Measurements from ENCODE around the gene HOXC10.

Gene HOXC10

GRCh38 chr12:54004063-54004840 is 19.3 kb downstream of the HOXC10 start:
- DNase-seq (ENCODE audit: low spot score) = peak; percentile 42

- no peak for DNase-seq (ENCODE audit: low spot score)
Observed at GRCh38 chr12:54004841-54005530, 20.0 kb downstream of the HOXC10 start.

- DNase-seq (ENCODE audit: low spot score) = no peak
Observed at GRCh38 chr12:54005531-54005852, 20.5 kb downstream of the HOXC10 start.

DNA sequence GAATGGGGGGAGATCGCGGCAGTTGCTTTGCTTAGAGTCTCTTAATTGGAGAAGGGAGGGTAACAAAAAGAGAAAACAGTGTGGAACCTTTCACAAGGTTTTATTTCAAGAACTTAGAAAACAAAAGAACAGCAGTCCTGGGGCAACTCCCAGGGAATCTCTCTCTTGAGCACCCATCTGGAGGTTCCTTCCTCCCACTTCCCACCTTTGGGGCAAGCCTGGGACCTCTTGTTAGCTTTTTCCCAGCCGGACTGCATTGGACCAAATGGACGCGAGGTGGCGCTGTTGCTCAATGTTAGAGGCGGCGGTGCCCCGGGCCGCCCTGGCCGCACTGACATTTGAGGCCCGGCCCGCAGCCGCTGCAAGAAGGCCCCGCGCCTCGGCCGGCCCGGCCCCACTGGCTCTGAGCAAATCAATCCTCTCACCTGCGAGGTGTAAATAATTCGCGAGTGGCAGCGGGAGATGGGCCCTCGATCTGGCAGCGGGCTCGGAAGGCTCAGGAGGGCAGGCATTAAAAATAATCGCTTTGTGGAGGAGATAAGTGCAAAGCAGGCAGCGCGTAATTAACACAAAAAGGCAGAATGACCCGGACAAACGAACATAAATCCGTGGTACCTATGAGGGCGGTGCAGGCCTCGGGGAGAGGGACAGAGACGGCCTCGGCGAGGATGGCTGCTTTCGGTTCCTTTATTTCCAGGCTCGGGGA is 21.1 kb downstream of the HOXC10 start:
- peak; percentile 75 for DNase-seq (ENCODE audit: low spot score)

- DNase-seq (ENCODE audit: low spot score) = no peak
Observed at GRCh38 chr12:54006559-54007220, 21.7 kb downstream of the HOXC10 start.

DNA sequence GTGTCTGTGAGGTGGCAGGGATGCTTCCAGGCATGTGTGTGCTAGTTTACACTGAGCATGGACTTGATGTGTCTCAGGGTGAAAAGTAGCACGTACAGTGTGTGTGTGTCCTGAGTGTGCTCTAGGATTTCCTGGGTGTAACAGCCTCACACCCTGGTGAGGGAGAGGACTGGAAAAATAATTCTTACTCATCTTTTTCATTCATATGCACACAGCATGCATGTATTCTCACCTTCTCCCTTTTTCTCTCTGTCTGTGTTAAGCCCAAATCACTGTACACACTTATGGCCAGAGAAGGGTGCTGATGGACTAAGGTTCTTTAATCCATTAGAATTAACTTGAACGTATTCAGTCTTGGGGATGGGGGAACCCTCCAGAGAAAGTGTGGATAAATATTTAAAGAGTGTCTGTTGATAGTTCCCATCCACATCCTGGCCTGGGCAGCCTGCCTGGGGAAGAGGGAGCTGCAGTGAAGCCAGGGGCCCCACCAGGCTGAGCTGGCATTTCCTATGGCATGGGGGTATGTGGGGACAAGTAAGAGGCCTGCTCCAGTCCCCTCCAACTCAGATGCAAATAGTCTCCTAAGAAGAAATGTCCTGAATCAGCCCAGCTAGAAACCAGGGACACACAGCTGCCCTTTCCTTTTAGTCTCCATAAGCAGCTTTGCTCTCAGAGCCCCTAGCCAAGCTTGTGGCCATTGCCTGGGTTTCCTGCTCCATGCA is 22.8 kb downstream of the HOXC10 start:
- no peak for DNase-seq (ENCODE audit: low spot score)

DNA sequence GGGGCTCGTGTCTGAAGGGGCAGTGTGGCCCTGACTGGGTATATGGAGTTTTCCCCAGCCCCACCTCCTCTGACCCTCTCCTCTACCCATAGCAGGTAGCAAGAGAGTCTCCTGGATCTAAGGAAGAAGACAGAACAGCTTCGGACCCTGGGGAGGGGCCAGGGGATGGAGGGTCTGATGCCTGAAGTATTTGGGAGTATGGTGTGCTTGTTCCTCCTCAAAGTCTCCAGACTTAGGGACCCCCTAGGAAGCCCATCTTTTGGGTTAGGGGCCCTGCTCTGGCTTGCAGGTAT is 23.3 kb downstream of the HOXC10 start:
- DNase-seq (ENCODE audit: low spot score) = no peak

- peak; percentile 45 for DNase-seq (ENCODE audit: low spot score)
Observed at GRCh38 chr12:54009171-54010052, 24.5 kb downstream of the HOXC10 start.

- no peak for DNase-seq (ENCODE audit: low spot score)
Observed at GRCh38 chr12:54010053-54010971, 25.4 kb downstream of the HOXC10 start.

GRCh38 chr12:54010972-54011664 is 26.2 kb downstream of the HOXC10 start:
- no peak for DNase-seq (ENCODE audit: low spot score)

GRCh38 chr12:54011665-54012532 is 27.0 kb downstream of the HOXC10 start:
- DNase-seq (ENCODE audit: low spot score) = no peak

- no peak for DNase-seq (ENCODE audit: low spot score)
Observed at GRCh38 chr12:54012631-54013409, 27.9 kb downstream of the HOXC10 start.

DNA sequence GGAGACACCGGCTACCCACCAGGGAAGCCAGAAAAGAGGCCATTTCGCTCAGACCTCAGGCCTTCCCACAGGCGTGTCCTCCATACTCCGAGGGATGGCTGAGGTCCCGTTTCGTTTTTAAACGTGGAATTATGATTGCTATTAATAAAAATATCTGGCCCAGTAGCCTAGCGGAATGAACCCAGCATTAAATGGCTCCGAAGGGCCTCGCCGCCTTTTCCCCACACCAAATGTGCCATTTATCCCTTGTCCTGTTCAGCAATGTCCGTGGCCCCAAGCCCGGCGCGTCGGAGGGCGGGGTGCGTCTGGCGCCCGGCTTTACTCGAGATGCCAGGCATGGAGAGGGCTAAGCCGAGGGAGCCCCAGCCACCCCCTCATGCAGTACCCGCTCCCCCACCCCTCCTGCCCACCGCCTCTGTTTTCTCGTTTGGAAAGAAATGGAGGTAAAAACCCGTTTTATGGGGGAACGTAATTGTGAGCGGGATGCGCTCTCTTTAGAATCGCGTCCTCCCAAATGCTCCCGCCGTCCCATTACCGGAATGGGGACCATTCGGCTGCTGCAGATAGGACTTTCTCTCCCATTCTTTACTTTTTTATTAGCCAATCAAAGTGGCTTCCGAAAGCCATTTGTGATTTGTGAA is 29.6 kb downstream of the HOXC10 start:
- no peak for DNase-seq (ENCODE audit: low spot score)

GRCh38 chr12:54015018-54015931 is 30.3 kb downstream of the HOXC10 start:
- DNase-seq (ENCODE audit: low spot score) = no peak

GRCh38 chr12:54016051-54016450 is 31.1 kb downstream of the HOXC10 start:
- no peak for DNase-seq (ENCODE audit: low spot score)

DNA sequence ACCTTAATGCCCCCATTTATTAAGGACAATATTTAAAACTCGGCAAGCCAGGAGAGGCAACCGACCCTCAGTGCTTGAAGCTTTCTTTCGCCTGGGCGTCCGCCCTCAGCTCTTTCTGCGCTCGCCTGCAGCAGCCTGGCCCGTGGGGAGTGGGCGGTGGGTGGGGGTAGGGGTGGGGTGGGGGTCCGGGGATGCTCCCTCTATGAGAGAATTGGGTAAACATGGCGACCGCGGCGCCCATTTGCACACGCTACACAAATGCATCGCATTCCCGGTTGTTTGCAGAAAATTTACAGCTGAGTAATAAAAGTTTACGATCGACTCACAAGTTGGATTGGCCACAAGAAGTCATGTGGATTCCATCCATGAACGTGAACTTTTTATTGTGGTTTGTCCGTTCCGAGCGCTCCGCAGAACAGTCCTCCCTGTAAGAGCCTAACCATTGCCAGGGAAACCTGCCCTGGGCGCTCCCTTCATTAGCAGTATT is 31.6 kb downstream of the HOXC10 start:
- peak; percentile 95 for DNase-seq (ENCODE audit: low spot score)
